Measurements from ENCODE around the gene HGS. TPM values are rescaled to one million over a fixed set of nuclear protein-coding genes. Genes with fewer than 3 reads are reported as not detected.
A peak's percentile ranks its signal among the peaks of the same experiment; 100 is the strongest.
"Not testable (repeated sequence)": the region's sequence is repeated elsewhere in the genome, so short reads cannot be mapped to it uniquely, and the experiment has no call there.

The HGS gene
- total RNA-seq, 2 experiments from 2014 or later: 121 to 128 TPM

DNA sequence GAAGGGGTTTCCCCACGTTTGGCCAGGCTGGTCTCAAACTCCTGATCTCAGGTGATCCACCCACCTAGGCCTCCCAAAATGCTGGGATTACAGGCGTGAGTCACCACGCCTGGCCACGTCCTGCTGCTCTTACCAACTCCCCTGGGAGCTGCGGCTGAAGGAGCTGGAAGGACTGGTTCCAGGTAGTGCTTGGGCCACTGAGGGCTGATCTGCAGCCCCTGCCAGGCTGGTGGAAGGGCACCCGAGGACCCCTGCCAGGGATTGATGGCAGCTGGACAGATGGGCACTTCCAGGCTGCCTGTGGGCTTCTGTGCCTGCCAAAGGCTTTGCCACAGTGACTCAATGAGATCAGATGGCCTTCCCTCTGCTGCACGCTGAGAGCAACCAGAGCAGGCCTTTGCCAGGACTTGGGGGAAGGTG is 19.8 kb upstream of the HGS start:
- Mint-ChIP-seq H3K27ac (peak overlapping the region; percentile 99), H3K9me3 (no peaks in the 10 kb centered on the region), H3K36me3 (ENCODE audit: low read depth) (peaks cover 38% of the 10 kb centered on the region), H3K27me3 (no peaks in the 10 kb centered on the region), H3K4me1 (peaks cover 49% of the 10 kb centered on the region), H3K4me3 (no peak overlapping the region)
- ChIA-PET POLR2A (no interaction called here), CTCF (interaction anchor here (0.7 to 1.0 kb wide), 2 partner anchors 9 to 23 kb away, joined by 3 to 4 read pairs; no protein-coding TSS in a partner anchor)
- no peak for DNase-seq

DNA sequence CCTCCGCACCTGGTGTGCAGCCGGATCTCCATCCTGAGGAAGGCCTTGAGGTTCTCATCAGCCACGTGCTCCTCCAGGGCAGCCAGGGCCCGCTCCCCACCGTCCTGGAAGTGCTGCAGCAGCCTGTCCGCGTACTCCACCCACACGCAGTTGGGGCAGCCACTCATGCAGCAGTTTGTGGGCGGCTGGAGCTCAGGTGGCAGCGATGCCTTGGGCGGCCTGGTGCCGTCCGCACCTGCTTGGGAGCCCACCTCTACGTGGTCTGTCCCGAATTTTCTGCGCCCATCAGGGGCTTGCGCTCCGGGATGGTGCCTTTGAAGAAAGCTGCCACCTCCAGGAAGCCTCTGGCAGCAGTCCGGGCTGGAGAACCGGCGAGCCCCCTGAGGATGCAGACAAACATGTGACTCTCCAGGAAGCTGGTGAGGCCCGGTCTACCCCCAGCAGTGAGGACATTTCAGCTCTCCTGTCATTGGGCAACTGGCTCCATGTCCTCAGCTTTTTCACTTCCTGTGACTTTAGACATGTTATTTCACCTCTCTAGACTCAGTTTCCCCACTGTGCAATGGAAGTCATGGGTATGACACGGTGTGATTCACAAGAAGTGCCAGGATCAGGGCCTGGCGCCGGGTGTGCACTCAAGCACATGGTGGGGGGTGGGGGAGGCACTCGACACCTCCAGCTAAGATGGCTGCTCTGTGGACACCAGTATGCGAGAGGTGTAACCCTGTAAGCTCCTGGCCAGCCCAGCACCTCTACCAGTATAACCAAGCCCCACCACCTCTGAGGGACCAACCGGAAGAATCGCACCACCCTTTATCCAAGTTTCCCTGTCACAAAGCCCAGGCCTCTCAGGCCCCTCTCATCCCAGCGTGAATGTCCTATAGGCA is 18.4 kb upstream of the HGS start:
- peak overlapping the region; percentile 91 for H3K27ac Mint-ChIP-seq
- POLR2A ChIA-PET: no interaction called here
- H3K9me3 Mint-ChIP-seq: no peaks in the 10 kb centered on the region
- DNase-seq: peak; percentile 54
- CTCF ChIA-PET: no interaction called here
- H3K4me3 Mint-ChIP-seq: peak overlapping the region; percentile 88
- no peaks in the 10 kb centered on the region for H3K27me3 Mint-ChIP-seq
- peaks cover 43% of the 10 kb centered on the region for H3K36me3 Mint-ChIP-seq (ENCODE audit: low read depth)
- H3K4me1 Mint-ChIP-seq: peaks cover 54% of the 10 kb centered on the region

GRCh38 chr17:81666092-81666341 is 17.8 kb upstream of the HGS start:
- ChIA-PET POLR2A (interaction anchor here (1.0 kb wide), 1 partner anchor 18 kb away, joined by 3 read pairs; the partner anchor contains the start of genes ARL16 and HGS), CTCF (interaction anchor here (0.6 to 2.4 kb wide), 2 partner anchors 18 to 36 kb away, joined by 3 to 12 read pairs; partner anchors contain the start of genes ARL16 and HGS)
- Mint-ChIP-seq H3K4me3 (peak overlapping the region; percentile 88), H3K36me3 (ENCODE audit: low read depth) (peaks cover 44% of the 10 kb centered on the region), H3K27ac (peak overlapping the region; percentile 91), H3K27me3 (no peaks in the 10 kb centered on the region), H3K9me3 (no peaks in the 10 kb centered on the region), H3K4me1 (peaks cover 54% of the 10 kb centered on the region)
- DNase-seq: peak; percentile 34

- Mint-ChIP-seq H3K36me3 (ENCODE audit: low read depth) (peaks cover 50% of the 10 kb centered on the region), H3K27me3 (no peaks in the 10 kb centered on the region), H3K4me3 (peak within 1 kb of the TSS; percentile 88), H3K27ac (peak within 1 kb of the TSS; percentile 93), H3K9me3 (no peaks in the 10 kb centered on the region), H3K4me1 (peaks cover 54% of the 10 kb centered on the region)
- ChIA-PET CTCF (interaction anchor here (0.6 to 2.4 kb wide), 2 partner anchors 17 to 35 kb away, joined by 3 to 12 read pairs; partner anchors contain the start of genes ARL16 and HGS), POLR2A (interaction anchor here (0.6 to 1.0 kb wide), 2 partner anchors 17 to 1387 kb away, joined by 3 to 8 read pairs; partner anchors contain the start of genes ARL16 and HGS)
- DNase-seq: peak; percentile 96
Observed at GRCh38 chr17:81666342-81667191, 17.2 kb upstream of the HGS start, which contains the start of the genes CCDC137 and OXLD1. Gene CCDC137, plus strand, starts transcription at chr17:81666737. Its CDS starts 30 bp downstream, at chr17:81666767. Gene OXLD1, minus strand, starts transcription at chr17:81666605. Its CDS starts 28 bp downstream, at chr17:81666577.

DNA sequence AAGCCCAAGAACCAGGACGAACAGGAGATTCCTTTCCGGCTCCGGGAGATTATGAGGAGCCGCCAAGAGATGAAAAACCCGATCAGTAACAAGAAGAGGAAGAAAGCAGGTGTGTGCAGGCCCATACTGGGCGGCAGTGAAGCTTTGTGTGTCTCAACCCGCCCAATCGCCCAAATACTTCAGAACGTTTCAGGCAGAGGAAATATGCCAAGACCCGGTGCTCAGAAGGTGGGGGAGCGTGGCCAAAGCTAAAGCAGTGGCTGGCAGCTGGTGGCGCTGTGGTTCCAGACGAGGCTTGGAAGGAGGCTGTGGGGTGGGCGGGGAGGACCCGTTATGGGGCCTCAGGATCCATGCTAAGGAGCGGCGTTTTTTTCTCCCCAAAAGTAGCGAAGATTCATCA is 16.1 kb upstream of the HGS start:
- Mint-ChIP-seq H3K36me3 (ENCODE audit: low read depth) (peaks cover 50% of the 10 kb centered on the region), H3K4me3 (peak overlapping the region; percentile 88), H3K27ac (peak overlapping the region; percentile 84), H3K27me3 (no peaks in the 10 kb centered on the region), H3K4me1 (peaks cover 46% of the 10 kb centered on the region), H3K9me3 (no peaks in the 10 kb centered on the region)
- POLR2A ChIA-PET: interaction anchor here (0.5 kb wide), 1 partner anchor 225 kb away, joined by 3 read pairs; no protein-coding TSS in a partner anchor
- DNase-seq: no peak
- CTCF ChIA-PET: interaction anchor here (0.7 to 2.4 kb wide), 3 partner anchors 16 to 576 kb away, joined by 3 to 12 read pairs (median 4); partner anchors contain the start of genes ARL16 and HGS

GRCh38 chr17:81672504-81672903 is 11.3 kb upstream of the HGS start:
- Mint-ChIP-seq H3K4me1 (peaks cover 21% of the 10 kb centered on the region), H3K4me3 (no peak overlapping the region), H3K36me3 (ENCODE audit: low read depth) (peaks cover 31% of the 10 kb centered on the region), H3K9me3 (no peaks in the 10 kb centered on the region), H3K27me3 (no peaks in the 10 kb centered on the region), H3K27ac (no peak overlapping the region)
- CTCF ChIA-PET: interaction anchor here (1.2 kb wide), 1 partner anchor 10 kb away, joined by 4 read pairs; no protein-coding TSS in a partner anchor
- no peak for DNase-seq
- POLR2A ChIA-PET: no interaction called here

GRCh38 chr17:81672954-81673353 is 10.9 kb upstream of the HGS start:
- Mint-ChIP-seq H3K9me3 (no peaks in the 10 kb centered on the region), H3K4me1 (peaks cover 17% of the 10 kb centered on the region), H3K36me3 (ENCODE audit: low read depth) (peaks cover 26% of the 10 kb centered on the region), H3K27ac (peak overlapping the region; percentile 62), H3K4me3 (no peak overlapping the region), H3K27me3 (no peaks in the 10 kb centered on the region)
- DNase-seq: no peak
- ChIA-PET CTCF (interaction anchor here (1.2 kb wide), 1 partner anchor 9 kb away, joined by 4 read pairs; no protein-coding TSS in a partner anchor), POLR2A (no interaction called here)

DNA sequence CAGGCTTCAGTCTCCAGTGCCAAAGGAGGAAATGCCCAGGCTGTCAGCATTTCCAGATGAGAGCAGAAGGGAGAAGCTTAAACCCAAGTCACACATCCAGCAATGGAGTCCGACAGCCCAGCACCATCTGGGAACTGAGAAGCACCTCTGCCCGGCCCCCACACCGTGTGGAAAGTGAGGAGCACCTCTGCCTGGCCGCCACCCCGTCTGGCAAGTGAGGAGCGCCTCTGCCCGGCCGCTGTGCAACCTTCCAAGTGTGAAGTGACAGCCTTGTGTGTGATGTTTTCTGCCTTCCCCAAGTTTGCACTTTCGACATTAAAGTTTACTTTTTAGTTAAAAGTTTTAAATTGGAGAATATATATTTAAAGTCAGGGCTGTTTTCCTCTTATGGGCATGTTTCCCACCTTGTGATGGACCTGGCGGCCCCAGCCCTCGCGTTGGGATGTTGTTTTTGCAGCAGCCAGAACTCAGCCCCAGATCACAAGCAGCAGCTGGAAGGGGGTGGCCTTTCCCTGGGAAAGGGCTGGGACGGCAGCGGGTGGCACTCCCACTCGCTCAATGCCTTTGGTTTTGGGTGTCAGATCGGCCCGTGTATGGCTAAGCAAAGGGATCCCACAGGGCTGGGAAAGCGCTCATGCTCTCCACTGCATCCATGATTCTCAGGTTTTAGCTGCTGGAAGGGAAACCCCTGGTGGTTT is 10.1 kb upstream of the HGS start:
- ChIA-PET CTCF (no interaction called here), POLR2A (interaction anchor here (0.6 kb wide), 1 partner anchor 14 kb away, joined by 6 read pairs; no protein-coding TSS in a partner anchor)
- H3K27me3 Mint-ChIP-seq: no peaks in the 10 kb centered on the region
- H3K9me3 Mint-ChIP-seq: no peaks in the 10 kb centered on the region
- H3K4me1 Mint-ChIP-seq: peaks cover 11% of the 10 kb centered on the region
- no peak for DNase-seq
- H3K4me3 Mint-ChIP-seq: no peak overlapping the region
- no peak overlapping the region for H3K27ac Mint-ChIP-seq
- peaks cover 20% of the 10 kb centered on the region for H3K36me3 Mint-ChIP-seq (ENCODE audit: low read depth)

- H3K27me3 Mint-ChIP-seq, POLR2A ChIA-PET: not testable (repeated sequence)
Observed at GRCh38 chr17:81675515-81676221, 8.1 kb upstream of the HGS start.

GRCh38 chr17:81676906-81677305 is 6.9 kb upstream of the HGS start:
- Mint-ChIP-seq H3K4me1 (peaks cover 15% of the 10 kb centered on the region), H3K4me3 (no peak overlapping the region), H3K9me3 (no peaks in the 10 kb centered on the region), H3K36me3 (ENCODE audit: low read depth) (peaks cover 14% of the 10 kb centered on the region), H3K27me3 (no peaks in the 10 kb centered on the region), H3K27ac (no peak overlapping the region)
- DNase-seq: no peak
- ChIA-PET CTCF (interaction anchor here (1.5 kb wide), 1 partner anchor 8 kb away, joined by 10 read pairs; the partner anchor contains the start of genes ARL16 and HGS), POLR2A (no interaction called here)

More at GRCh38 chr17:81675515-81676221, 8.1 kb upstream of the HGS start:
- Mint-ChIP-seq H3K4me3 (peak overlapping the region; percentile 1), H3K36me3 (ENCODE audit: low read depth) (peaks cover 18% of the 10 kb centered on the region)
- H3K27ac Mint-ChIP-seq, H3K4me1 Mint-ChIP-seq, H3K9me3 Mint-ChIP-seq: not testable (repeated sequence)
- peak; percentile 21 for DNase-seq
- CTCF ChIA-PET: interaction anchor here (0.9 to 1.5 kb wide), 3 partner anchors 9 to 23 kb away, joined by 3 to 10 read pairs (median 3); partner anchors contain the start of genes ARL16 and HGS

DNA sequence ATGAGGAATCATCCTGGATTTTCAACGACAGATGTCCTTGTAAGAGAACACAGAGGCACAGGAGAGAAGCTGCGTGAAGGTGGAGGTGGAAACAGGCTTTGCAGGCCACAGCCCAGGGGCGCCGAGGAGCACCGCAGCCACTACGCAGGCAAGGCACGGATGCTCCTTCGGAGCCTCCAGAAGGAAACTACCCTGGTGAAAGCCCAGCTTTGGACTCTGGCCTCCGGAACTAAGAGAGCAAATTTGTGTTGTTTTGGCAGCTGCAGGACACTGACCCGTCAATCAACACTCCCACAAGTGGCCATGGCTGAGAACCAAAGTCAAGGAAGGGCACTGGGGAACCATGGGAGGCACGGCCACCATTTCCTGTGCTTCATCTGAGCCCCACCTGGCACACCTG is 3.7 kb upstream of the HGS start:
- Mint-ChIP-seq H3K9me3 (no peaks in the 10 kb centered on the region), H3K4me1 (peaks cover 34% of the 10 kb centered on the region), H3K36me3 (ENCODE audit: low read depth) (peaks cover 15% of the 10 kb centered on the region), H3K27me3 (no peaks in the 10 kb centered on the region), H3K27ac (no peak overlapping the region), H3K4me3 (no peak overlapping the region)
- DNase-seq: no peak
- ChIA-PET CTCF (interaction anchor here (1.1 kb wide), 1 partner anchor 17 kb away, joined by 3 read pairs; no protein-coding TSS in a partner anchor), POLR2A (no interaction called here)
